Stromal cell of bone marrow (primary cell): ENCODE measurements around the gene REEP5.
"Not testable (repeated sequence)": the region's sequence is repeated elsewhere in the genome, so short reads cannot be mapped to it uniquely, and the experiment has no call there.

Experiments
- DNase-seq: peaks from one replicate; pipeline ENCODE4 v3.0.0-alpha.2; 2012; ENCODE audit warnings: low read depth

The REEP5 gene

DNA sequence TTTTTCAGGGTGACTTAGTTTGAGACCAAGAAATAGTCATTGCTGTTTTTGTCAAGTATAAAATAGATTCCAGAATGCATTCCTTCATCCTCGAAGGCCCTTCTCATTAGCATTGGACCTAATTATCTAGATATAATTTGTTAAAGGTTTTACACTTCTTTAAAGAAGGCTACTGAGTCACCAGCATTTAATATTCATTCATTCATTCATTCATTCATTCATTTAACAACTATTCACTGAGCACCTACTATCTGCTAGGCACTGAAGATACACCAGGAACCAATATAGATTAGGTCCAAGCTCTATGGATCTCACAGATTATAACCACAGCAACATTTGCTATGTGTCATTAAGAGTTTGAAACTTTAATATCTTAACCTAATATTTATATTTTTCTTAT, 11.1 kb upstream of the REEP5 start:
- DNase-seq = no peak

DNA sequence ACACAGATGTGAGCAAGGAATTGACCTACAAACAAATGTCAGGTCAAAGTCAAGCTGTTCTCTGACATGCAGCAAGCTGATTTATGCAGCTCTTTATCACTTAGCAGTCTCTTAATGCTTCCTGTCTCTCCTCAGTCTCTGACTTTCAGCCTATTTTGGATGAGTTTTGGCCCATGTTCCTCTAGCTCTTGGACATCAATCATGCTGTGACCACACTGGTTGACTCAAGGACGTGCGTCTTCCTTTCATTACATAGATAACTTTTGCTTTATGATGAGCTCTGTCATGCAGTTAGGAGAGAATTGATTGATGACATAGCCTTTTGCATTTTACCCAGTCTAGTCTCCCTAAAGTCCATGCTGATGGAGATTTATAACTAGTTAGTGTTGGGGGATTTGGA, 9.4 kb upstream of the REEP5 start:
- no peak for DNase-seq

GRCh38 chr5:112930082-112930344, 8.0 kb upstream of the REEP5 start:
- no peak for DNase-seq

DNA sequence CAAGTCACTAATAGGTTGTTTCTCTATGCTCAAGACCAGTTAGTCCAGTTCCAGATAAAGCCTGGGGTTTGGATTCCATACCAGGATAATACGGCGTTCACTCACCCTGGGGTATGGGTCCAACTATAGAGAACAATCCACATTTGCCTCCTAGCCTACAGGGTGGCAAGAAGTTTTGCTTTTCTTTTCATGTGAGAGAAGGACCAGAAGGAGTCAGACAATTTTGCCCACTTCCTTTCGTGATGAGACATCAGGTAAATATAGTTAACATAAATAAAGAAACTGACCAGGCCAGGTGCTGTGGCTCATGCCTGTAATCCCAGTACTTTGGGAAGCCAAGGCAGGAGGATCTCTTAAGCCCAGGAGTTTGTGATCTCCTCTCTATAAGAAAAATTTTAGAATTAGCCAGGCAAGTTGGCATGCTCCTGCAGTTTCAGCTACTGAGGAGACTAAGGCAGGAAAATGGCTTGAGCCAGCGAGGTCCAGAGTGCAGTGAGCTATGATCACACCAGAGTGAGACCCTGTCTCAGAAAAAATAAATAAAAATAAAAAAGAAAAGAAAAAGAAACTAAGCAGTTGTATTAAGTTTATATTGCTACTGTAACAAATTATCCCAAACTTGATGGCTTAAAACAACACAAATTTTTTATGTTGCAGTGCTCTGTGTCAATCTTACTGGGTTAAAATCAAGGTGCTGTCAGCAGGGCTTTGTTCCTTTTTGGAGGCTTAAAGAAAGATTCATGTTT, 7.5 kb upstream of the REEP5 start:
- DNase-seq = no peak

DNA sequence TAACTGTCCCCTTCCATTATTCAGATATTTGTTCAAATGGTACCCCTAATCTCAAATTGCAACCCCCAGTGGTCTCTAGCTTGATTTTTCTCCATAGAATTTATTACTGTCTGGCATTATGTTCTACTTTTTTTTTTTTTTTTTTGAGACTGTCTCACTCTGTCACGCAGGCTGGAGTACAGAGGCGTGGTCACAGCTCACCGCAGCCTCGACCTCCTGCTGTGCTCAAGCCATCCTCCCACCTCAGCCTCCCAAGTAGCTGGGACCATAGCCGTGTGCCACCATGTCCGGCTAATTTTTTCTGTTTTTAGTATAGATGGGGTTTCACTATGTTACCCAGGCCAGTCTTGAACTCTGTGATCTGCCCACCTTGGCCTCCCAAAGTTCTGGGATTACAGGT, 2.0 kb upstream of the REEP5 start:
- no peak for DNase-seq

DNA sequence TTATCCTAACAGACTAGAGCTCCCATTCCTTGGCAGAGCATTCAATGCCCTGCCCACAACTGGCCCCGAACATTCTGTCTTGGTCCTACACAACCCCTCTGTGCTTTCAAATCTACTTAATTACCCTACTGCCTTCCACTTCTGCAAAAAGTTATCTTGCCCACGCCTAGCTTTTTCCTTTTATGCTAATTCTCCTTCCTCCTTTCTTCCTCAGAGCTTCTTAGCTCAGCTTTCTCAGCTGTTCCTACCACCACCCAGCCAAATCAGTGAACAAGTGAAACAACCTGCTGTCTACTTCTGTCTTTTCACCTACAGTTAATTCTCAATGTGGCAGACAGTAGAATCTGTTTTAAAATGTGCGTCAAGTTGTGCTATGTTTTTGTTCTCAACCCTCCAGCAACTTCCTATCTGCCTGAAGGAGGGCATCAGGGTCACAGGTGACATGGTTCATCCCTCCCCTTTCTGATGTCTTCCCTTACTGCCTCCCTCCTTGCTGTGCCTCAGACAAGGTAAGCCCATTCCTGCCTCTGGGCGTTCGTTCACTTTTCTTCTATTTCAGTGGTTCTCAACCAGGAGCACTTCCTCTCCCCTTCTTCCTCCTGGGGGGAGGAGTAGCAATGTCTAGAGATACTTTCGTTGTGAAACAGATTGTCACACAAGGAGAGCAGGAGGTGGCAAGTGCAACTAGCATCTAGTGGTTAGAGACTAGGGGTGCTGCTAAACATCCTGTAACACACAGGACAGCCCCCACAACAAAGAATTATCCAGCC, 1.3 kb upstream of the REEP5 start:
- DNase-seq = no peak

DNA sequence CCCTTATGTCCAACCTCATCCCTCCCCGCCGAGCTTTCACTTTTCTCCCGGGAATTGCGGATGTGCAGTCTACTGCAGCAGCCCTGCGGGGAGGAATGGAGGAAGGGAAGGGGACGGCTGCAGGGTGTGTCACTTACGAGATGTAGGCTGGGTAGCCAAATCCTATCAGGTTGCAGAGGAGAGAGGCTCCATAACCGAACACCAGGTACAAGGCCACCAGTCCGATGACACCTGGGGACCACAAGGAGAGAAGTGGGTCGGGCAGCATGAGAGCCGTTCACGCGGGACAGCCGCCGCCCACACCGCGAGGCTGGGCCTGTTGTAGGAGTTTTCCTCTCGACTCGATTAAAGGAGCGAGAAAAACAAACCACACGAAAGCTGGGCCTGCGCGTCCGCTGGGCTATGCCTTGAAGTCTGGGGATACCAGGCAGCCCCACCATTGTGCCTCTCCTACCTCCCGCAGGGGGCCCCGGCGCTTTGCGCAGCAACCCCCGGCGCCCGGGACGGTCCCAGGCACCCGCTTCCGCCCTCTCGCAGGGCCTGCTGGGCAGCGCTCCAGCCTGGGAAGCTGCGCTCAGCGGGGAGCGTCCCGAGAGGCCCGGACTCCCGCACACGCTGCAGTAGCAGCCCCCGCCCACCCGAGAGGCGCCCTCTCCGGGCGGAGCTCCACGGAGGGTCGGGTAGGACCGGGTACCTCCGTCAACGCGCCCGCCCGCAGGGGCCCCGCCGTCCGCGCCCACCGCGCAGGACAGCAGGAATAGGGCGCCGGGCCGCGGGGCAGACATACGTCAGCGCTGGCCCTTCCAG, 798 bp downstream of the REEP5 start:
- no peak for DNase-seq

GRCh38 chr5:112919972-112920371, 2.1 kb downstream of the REEP5 start:
- no peak for DNase-seq

DNA sequence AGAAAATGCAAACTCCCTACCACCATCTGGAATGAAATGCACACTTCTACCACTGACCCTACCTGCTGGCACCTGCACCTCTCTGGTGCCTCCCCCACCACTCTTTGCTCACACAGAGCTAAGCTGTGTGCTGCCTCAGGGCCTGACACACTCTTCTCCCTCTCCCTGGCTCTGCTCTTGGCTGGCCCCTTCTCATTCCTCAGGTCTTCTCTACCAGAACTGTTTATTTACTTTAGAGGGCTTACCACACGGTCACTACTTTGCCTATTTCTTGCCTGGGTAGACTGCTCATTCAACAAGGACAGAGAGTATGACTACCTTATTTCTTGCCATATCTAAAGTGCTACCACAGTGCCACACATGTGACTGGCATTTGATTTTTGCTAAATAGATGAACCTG, 3.3 kb downstream of the REEP5 start:
- DNase-seq = no peak

DNA sequence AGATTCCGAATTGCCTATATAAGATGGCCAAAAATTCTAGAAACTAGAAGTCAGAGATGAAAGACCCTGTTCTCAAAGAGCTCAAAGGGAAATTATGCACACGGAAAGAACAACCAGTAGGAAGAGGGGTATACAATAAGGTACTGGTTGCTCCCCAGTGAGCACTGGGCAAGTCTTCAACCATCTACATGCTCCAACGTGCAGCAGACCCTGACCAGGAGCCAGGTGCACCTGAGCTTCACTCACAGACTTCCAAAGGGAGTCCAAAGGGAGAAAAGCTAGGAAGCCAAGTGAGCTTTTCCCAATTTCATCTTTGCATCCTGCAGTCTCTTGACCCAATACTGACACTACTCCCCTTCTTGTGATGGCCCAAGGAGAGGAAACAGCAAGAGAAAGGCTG, 3.9 kb downstream of the REEP5 start:
- no peak for DNase-seq

GRCh38 chr5:112917453-112917995, 4.5 kb downstream of the REEP5 start:
- DNase-seq = no peak

GRCh38 chr5:112915831-112916230, 6.2 kb downstream of the REEP5 start:
- no peak for DNase-seq

DNA sequence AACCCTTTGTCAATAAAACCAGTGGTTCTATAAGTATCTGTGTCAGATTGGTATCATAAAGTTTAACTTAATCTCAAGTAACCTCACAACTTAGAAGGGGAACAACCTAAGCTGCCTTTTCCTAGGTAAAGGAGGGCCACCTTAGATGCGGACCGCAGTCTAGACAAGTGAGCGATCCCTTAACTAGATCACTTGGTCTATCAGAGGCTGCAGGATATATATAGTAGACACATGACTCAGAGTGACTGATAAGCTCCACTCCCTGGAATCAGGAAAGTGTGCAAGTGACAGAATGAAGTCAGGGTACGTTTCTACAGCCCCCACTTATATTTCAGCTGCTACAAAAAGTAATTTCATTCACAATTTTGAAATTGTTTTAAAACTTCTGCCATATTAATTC, 7.4 kb downstream of the REEP5 start:
- DNase-seq = no peak

GRCh38 chr5:112910529-112910928, 11.5 kb downstream of the REEP5 start:
- DNase-seq = no peak

DNA sequence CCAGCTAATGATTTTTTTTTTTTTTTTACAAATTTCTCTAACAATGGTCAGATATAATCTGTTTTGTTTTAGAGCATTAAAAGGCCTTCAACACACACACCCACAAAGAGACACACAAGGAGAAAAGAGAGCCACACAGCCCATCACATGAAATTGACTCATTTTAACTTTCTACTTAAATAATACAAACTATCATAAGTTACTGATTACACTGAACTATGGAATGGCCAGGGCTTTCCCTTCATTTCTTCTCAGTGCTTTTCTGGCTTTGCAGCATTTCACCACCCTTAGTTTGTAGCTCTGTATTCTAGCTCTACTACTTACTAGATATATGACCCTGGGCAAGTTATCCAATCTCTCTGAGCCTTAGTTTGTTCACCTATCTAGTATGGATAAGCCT, 13.2 kb downstream of the REEP5 start:
- DNase-seq = no peak

DNA sequence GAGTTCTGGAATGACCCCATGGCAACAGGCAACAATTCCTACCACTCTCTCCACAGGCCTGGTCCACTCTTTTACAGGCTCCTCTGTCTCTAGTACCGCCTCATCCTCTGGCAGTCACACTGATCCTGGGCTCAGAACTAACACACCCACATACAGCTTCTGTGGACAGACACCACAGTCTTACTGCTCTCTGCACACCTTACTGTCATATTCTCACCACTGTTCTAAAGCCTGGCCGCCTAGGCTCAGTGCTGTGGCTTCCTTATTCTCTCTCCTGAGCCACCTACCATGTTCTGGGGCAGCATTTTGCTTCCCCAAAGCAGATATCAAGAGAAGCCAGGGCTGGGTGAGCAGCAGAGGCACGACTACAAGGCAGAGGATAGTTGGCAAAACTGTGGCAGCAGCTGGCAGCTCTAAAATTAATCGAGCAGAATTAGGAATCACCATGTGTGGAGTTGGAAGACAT, 14.8 kb downstream of the REEP5 start:
- DNase-seq = no peak

DNA sequence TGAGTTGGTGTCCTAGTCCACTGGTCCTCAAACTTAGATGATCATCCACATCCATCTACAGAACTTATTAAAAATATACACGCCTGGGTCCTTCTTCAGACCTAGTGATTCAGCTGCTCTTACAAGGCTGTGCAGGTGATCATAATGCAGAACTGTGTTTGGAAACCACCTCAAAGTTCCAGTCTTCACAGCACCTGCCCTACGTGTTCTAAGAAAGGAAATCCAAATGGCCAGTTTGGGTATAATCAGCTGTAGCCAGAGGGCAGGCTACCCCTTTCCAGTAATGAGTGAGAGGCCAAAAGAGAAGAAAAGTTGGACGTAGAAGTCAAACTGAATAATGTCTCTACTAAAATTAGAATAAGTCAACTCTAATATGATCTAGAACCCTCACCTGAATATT, 15.4 kb downstream of the REEP5 start:
- no peak for DNase-seq

- DNase-seq = not testable (repeated sequence)
Observed at GRCh38 chr5:112904996-112905395, 17.0 kb downstream of the REEP5 start.

DNA sequence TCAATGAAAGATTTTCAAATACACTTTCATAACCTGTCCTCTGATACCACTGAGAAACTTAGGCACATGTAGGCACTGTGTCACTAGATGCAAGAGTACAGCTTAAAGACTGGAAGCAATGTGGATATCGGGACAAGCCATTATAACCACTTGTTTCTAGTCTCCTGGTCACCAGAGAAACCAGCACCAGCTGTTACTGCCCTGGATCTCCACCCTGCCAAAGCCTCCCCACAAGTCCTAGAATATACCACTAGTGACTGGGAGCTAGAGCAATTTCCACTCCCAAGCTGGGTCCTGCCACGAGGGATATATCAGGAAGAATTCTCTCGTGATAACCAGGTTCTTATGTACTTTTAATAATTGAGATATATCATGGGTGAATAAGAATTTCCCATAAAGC, 19.5 kb downstream of the REEP5 start:
- DNase-seq = no peak

DNA sequence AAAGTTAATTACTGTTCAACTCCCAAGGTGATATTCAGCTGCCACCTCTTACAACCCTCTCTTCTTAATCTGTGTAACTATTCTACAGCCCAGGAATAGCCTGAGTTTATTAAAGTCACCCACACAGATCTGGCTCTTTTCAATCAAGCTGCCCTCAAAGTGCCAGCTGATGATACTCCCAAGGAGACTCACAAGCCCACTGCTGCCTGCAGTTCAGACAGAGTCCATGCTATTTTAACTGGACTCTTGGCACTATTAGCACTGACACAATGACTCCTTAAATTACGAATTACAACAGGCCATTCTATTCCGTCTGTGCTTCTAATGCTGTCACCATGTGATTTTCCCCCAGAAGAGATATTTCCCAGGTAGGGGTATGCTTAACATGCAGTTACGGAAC, 26.3 kb downstream of the REEP5 start:
- no peak for DNase-seq

DNA sequence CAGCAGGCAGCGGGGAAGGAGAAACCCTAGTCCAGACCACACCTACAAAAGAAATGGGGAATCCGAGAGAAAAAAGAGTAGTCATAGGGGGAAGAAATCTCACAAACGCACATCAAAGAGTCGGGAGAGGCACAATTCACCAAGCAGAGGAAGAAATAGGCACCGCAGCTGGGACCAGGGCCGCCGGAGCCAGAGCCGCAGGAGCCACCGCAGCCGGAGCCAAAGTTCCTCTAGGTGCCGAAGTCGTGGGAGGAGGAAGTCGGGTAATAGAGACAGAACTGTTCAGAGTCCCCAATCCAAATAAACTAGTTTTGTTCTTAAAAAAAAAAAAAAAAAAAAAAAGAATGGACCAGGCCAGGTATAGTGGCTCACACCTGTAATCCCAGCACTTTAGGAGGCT, 29.3 kb downstream of the REEP5 start:
- no peak for DNase-seq

DNA sequence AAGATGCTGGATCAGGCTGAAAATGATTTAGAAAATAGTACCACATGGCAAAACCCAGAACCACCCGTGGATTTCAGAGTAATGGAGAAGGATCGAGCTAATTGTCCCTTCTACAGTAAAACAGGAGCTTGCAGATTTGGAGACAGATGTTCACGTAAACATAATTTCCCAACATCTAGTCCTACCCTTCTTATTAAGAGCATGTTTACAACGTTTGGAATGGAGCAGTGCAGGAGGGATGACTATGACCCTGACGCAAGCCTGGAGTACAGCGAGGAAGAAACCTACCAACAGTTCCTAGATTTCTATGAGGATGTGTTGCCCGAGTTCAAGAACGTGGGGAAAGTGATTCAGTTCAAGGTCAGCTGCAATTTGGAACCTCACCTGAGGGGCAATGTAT, 30.0 kb downstream of the REEP5 start:
- DNase-seq = not testable (repeated sequence)

GRCh38 chr5:112886975-112887374, 35.1 kb downstream of the REEP5 start:
- DNase-seq = no peak
